GM23338 (cell line): ENCODE data around the gene VLDLR. TPM values are rescaled to one million over a fixed set of nuclear protein-coding genes. Genes with fewer than 3 reads are reported as not detected.

Experiments used
- ATAC-seq: fragments of 200-7000 bp; cut with Tn5 transposase; 3 replicates; pipeline ENCODE4 v1.9.1; 2020
- DNase-seq: peaks from one replicate; pipeline ENCODE4 v3.0.0-alpha.2; 2015; ENCODE audit warnings: low spot score
- H2AFZ ChIP-seq: fragments of 200-600 bp; sonication (generic); 2 replicates; pipeline ENCODE4 v1.8.0; 2016; ENCODE audit warnings: antibody characterized with exemption, mild to moderate bottlenecking, moderate library complexity
- H3F3A ChIP-seq: fragments of 200-600 bp; sonication (generic); replicated peaks from 2 replicates; pipeline ENCODE4 v1.8.0; 2017; ENCODE audit warnings: antibody characterized with exemption, mixed run types, low read depth
- H3K27ac ChIP-seq: fragments of 200-600 bp; sonication (generic); 2 replicates; pipeline ENCODE4 v1.6.1; 2016; ENCODE audit warnings: low read depth
- H3K27me3 ChIP-seq: fragments of 200-600 bp; sonication (generic); 2 replicates; pipeline ENCODE4 v1.8.0; 2016; ENCODE audit warnings: mild to moderate bottlenecking, mixed run types, moderate library complexity; ENCODE audit not compliant: insufficient read depth
- H3K36me3 ChIP-seq: fragments of 200-600 bp; sonication (generic); 2 replicates; pipeline ENCODE4 v1.8.0; 2016; ENCODE audit warnings: mild to moderate bottlenecking; ENCODE audit not compliant: insufficient read depth
- H3K4me1 ChIP-seq: fragments of 200-600 bp; sonication (generic); 2 replicates; pipeline ENCODE4 v1.8.0; 2016; ENCODE audit warnings: mild to moderate bottlenecking, moderate library complexity; ENCODE audit not compliant: insufficient read depth
- H3K4me2 ChIP-seq: fragments of 200-600 bp; sonication (generic); 2 replicates; pipeline ENCODE4 v1.7.1; 2017; ENCODE audit warnings: mixed run types
- H3K4me3 ChIP-seq: fragments of 200-600 bp; sonication (generic); 2 replicates; pipeline ENCODE4 v1.6.1; 2016; ENCODE audit warnings: mixed run types
- H3K79me2 ChIP-seq: fragments of 200-600 bp; sonication (generic); replicated peaks from 2 replicates; pipeline ENCODE4 v1.8.0; 2017; ENCODE audit warnings: mild to moderate bottlenecking; ENCODE audit not compliant: insufficient read depth
- H3K9me2 ChIP-seq: fragments of 200-600 bp; sonication (generic); 2 replicates; pipeline ENCODE4 v1.8.0; 2017; ENCODE audit not compliant: insufficient read depth
- H4K20me1 ChIP-seq: fragments of 200-600 bp; sonication (generic); replicated peaks from 2 replicates; pipeline ENCODE4 v1.8.0; 2017; ENCODE audit warnings: mild to moderate bottlenecking; ENCODE audit not compliant: insufficient read depth
- H3K27ac Mint-ChIP-seq: 2 replicates; pipeline ENCODE4 v1.8.0; 2020; ENCODE audit warnings: inconsistent platforms, mild to moderate bottlenecking, moderate library complexity, mixed read lengths
- H3K27me3 Mint-ChIP-seq: 3 replicates; pipeline ENCODE4 v1.8.0; 2022; ENCODE audit warnings: low read depth, mild to moderate bottlenecking, moderate library complexity, mixed read lengths, inconsistent platforms; ENCODE audit not compliant: insufficient read depth, poor library complexity
- H3K36me3 Mint-ChIP-seq: 3 replicates; pipeline ENCODE4 v1.8.0; 2021; ENCODE audit warnings: low read depth, mild to moderate bottlenecking, inconsistent platforms, moderate library complexity, mixed read lengths
- H3K4me1 Mint-ChIP-seq: 3 replicates; pipeline ENCODE4 v1.8.0; 2020; ENCODE audit warnings: mild to moderate bottlenecking, inconsistent platforms, mixed read lengths
- H3K4me3 Mint-ChIP-seq: 3 replicates; pipeline ENCODE4 v1.8.0; 2021; ENCODE audit warnings: moderate library complexity, mild to moderate bottlenecking, inconsistent platforms, mixed read lengths
- H3K9me3 Mint-ChIP-seq: 3 replicates; pipeline ENCODE4 v1.8.0; 2020; ENCODE audit warnings: moderate library complexity, mild to moderate bottlenecking, inconsistent platforms, mixed read lengths
- CREB1 ChIP-seq: fragments of 250-450 bp; sonication (Bioruptor Pico); IDR thresholded peaks from 2 replicates; pipeline ENCODE4 v1.5.0; 2020; ENCODE audit warnings: low read depth, mild to moderate bottlenecking, moderate library complexity
- CTCF ChIP-seq, 2 experiments: fragments of 200-600 bp in 1 of 2; sonication (generic) in 1 of 2; conservative IDR thresholded peaks; 2 replicates each; pipeline versions ENCODE4 v1.5.1 to v1.6.1; 2016 to 2017; ENCODE audit warnings: antibody characterized with exemption in 2 of 2, low read depth in 2 of 2, mild to moderate bottlenecking in 2 of 2, moderate library complexity in 1 of 2
- ETS1 ChIP-seq: IDR thresholded peaks from 2 replicates; pipeline ENCODE4 v1.6.1; 2016; ENCODE audit warnings: antibody characterized with exemption
- EZH2 ChIP-seq: fragments of 200-600 bp; sonication (generic); IDR thresholded peaks from one replicate; pipeline ENCODE4 v1.8.0; 2017; ENCODE audit warnings: antibody characterized with exemption, mild to moderate bottlenecking, low read depth; ENCODE audit not compliant: unreplicated experiment
- JUNB ChIP-seq: IDR thresholded peaks from one replicate; pipeline ENCODE4 v1.6.1; 2016; ENCODE audit warnings: antibody characterized with exemption; ENCODE audit not compliant: unreplicated experiment
- NANOG ChIP-seq: IDR thresholded peaks from 2 replicates; pipeline ENCODE4 v1.6.1; 2016; ENCODE audit warnings: antibody characterized with exemption, borderline replicate concordance
- POLR2AphosphoS5 ChIP-seq: IDR thresholded peaks from 2 replicates; pipeline ENCODE4 v1.6.1; 2016; ENCODE audit warnings: antibody characterized with exemption, low read depth
- STAT1 ChIP-seq: IDR thresholded peaks from one replicate; pipeline ENCODE4 v1.6.1; 2016; ENCODE audit warnings: antibody characterized with exemption; ENCODE audit not compliant: unreplicated experiment
- ZNF114 ChIP-seq: fragments of 250-450 bp; sonication (Bioruptor Pico); IDR thresholded peaks from 2 replicates; pipeline ENCODE4 v1.5.0; 2020; ENCODE audit warnings: mild to moderate bottlenecking, moderate library complexity
- ZNF331 ChIP-seq: fragments of 250-450 bp; sonication (Bioruptor Pico); IDR thresholded peaks from 2 replicates; pipeline ENCODE4 v1.5.0; 2020; ENCODE audit warnings: low read depth, mild to moderate bottlenecking, moderate library complexity
- polyA plus RNA-seq: library from polyadenylated mRNA; unstranded; fragments of >200 nt; fragmentation: Nextera tagmentation; extraction: Ambion mirVana; gene quantifications from 2 replicates; pipeline ENCODE4 v1.2.1, GENCODE V29; 2016
- total RNA-seq: library from RNA; depleted of rRNA; stranded (reverse); fragments of >200 nt; shearing (Covaris generic); gene quantifications from 2 replicates; pipeline ENCODE4 v1.2.3, GENCODE V29; 2014
- TF ChIP-seq, protein P1 (sequence below): IDR thresholded peaks from one replicate; pipeline ENCODE4 v1.6.1; 2018; ENCODE audit warnings: antibody characterized with exemption; ENCODE audit not compliant: unreplicated experiment

The VLDLR gene
- total and polyA plus RNA-seq, 2 experiments from 2014 or later: 14.9 to 49.8 TPM

DNA sequence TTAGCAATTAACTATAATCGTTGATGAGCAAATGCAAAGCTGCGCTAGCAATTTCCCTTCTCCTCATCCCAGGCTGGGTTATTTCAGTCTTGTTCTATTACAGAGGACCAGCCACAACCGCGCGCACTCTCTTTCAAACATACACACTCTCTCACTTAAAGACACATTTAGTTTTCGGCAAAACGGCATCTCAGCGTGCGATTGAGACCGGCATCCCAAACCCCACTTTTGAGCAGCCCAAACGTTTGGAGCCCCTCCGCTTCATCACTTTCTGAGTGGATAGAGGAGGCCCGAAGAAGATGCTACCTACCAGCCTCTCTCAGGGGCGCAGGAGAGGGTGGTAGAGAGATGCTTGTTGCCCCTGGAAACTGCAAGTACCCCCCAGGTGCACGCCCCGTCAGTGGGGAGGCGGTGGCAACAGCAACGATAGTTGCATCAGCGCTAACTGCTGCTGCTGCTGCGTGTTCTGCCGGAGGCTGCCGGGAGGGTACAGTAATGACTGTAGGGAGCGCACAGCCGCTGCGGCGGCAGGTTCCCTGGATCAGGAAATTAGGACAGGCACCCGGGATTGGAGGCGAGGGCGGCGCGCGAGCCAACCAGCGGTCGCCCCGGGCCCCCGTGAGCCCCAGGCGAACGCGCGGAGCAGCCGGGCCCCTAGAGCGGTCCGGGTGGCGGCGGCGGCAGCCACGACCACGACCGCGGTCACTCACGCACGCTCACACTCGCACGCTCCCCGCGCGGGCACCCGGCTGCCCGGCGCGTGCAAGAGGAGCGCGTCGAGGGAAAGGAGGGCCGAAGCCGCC lies 467 bp upstream of the VLDLR start:
- H3K27me3 ChIP-seq: peaks cover 15% of the 10 kb centered on the region
- H3K79me2 ChIP-seq: peaks cover 86% of the 10 kb centered on the region
- H3K27me3 Mint-ChIP-seq: peaks cover 7% of the 10 kb centered on the region
- H3K4me2 ChIP-seq: peak overlapping the region; percentile 83
- H3K4me1 ChIP-seq: peaks cover 24% of the 10 kb centered on the region
- DNase-seq: peak; percentile 94
- no peaks in the 10 kb centered on the region for H3K9me3 Mint-ChIP-seq
- H3K27ac ChIP-seq: peak overlapping the region; percentile 92
- H2AFZ ChIP-seq: peak overlapping the region; percentile 86
- no peaks in the 10 kb centered on the region for H3K36me3 ChIP-seq
- TF ChIP-seq POLR2AphosphoS5 (peak; percentile 85), CREB1 (peak; percentile 55), EZH2 (no peak)
- no peaks in the 10 kb centered on the region for H3K9me2 ChIP-seq
- peak; percentile 81 for ATAC-seq
- H3K4me3 ChIP-seq: peak overlapping the region; percentile 79
- peaks cover 24% of the 10 kb centered on the region for H3K36me3 Mint-ChIP-seq
- peaks cover 22% of the 10 kb centered on the region for H4K20me1 ChIP-seq
- peak overlapping the region; percentile 95 for H3K27ac Mint-ChIP-seq
- peak overlapping the region; percentile 86 for H3K4me3 Mint-ChIP-seq
- H3K4me1 Mint-ChIP-seq: peaks cover 45% of the 10 kb centered on the region
- no peaks in the 10 kb centered on the region for H3F3A ChIP-seq

- Mint-ChIP-seq H3K4me1 (peaks cover 53% of the 10 kb centered on the region), H3K4me3 (peak overlapping the region; percentile 91), H3K27ac (no peak overlapping the region), H3K27me3 (peaks cover 7% of the 10 kb centered on the region), H3K9me3 (no peaks in the 10 kb centered on the region), H3K36me3 (peaks cover 27% of the 10 kb centered on the region)
- ATAC-seq (peak; percentile 16), DNase-seq (peak; percentile 42)
- H3K9me2 ChIP-seq: no peaks in the 10 kb centered on the region
- no peaks in the 10 kb centered on the region for H3K36me3 ChIP-seq
- H3K27ac ChIP-seq: no peak overlapping the region
- H4K20me1 ChIP-seq: peaks cover 34% of the 10 kb centered on the region
- peaks cover 86% of the 10 kb centered on the region for H3K79me2 ChIP-seq
- H2AFZ ChIP-seq: no peak overlapping the region
- no peaks in the 10 kb centered on the region for H3F3A ChIP-seq
- peak overlapping the region; percentile 79 for H3K4me3 ChIP-seq
- peak overlapping the region; percentile 83 for H3K4me2 ChIP-seq
- H3K4me1 ChIP-seq: peaks cover 37% of the 10 kb centered on the region
- peaks cover 15% of the 10 kb centered on the region for H3K27me3 ChIP-seq
- TF ChIP-seq CTCF (conservative IDR thresholded peaks at IDR 0.05; ENCODE audit: low read depth in 2 of 2) (no peak), JUNB (no peak), STAT1 (no peak), ETS1 (no peak), ZNF114 (CRISPR knock-in tag) (no peak), EZH2 (no peak), CREB1 (no peak), ZNF331 (CRISPR knock-in tag) (no peak), NANOG (no peak), POLR2AphosphoS5 (no peak; the same call in 1 of the 2 replicates)
- TF ChIP-seq, protein P1, sequence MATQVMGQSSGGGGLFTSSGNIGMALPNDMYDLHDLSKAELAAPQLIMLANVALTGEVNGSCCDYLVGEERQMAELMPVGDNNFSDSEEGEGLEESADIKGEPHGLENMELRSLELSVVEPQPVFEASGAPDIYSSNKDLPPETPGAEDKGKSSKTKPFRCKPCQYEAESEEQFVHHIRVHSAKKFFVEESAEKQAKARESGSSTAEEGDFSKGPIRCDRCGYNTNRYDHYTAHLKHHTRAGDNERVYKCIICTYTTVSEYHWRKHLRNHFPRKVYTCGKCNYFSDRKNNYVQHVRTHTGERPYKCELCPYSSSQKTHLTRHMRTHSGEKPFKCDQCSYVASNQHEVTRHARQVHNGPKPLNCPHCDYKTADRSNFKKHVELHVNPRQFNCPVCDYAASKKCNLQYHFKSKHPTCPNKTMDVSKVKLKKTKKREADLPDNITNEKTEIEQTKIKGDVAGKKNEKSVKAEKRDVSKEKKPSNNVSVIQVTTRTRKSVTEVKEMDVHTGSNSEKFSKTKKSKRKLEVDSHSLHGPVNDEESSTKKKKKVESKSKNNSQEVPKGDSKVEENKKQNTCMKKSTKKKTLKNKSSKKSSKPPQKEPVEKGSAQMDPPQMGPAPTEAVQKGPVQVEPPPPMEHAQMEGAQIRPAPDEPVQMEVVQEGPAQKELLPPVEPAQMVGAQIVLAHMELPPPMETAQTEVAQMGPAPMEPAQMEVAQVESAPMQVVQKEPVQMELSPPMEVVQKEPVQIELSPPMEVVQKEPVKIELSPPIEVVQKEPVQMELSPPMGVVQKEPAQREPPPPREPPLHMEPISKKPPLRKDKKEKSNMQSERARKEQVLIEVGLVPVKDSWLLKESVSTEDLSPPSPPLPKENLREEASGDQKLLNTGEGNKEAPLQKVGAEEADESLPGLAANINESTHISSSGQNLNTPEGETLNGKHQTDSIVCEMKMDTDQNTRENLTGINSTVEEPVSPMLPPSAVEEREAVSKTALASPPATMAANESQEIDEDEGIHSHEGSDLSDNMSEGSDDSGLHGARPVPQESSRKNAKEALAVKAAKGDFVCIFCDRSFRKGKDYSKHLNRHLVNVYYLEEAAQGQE: no peak
Measured at GRCh38 chr9:2622461-2623287, 1.1 kb downstream of the VLDLR start.
